HG03520 (cell line): ENCODE results near the gene EHD2.
"Not testable (repeated sequence)": the region's sequence is repeated elsewhere in the genome, so short reads cannot be mapped to it uniquely, and the experiment has no call there.

Experiments
- ATAC-seq: cut with Tn5 transposase; IDR thresholded peaks from one replicate; pipeline ENCODE4 v1.9.1; 2021; ENCODE audit warnings: mild to moderate bottlenecking, moderate library complexity; ENCODE audit not compliant: unreplicated experiment

The EHD2 gene

DNA sequence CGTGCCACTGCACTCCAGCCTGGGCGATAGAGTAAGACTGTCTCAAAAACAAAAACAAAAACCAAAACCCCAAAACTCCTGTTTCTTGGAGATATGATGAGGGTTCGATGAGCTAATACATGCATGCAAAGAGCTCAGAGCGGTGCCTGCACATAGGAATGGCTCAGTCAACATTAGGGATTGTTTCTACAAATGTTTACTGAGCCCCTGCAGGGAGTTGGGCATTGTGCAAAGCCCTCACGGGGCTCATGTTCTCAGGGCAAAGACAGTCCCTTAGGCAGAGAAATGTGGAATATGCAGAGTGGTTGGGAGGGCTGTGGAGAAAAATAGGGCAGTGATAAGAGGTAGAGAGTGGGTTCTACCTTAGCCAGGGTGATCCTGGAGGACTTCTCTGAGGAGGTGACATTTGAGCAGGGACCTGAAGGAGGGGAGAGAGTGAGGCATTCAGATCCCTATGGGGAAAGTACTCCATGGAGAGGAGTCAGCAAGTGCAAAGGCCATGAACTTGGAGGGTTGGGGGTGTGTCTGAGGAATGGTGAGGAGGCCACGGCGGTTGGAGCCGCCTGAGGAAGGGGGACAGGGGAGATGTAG, 1.5 kb upstream of the EHD2 start:
- no peak for ATAC-seq

DNA sequence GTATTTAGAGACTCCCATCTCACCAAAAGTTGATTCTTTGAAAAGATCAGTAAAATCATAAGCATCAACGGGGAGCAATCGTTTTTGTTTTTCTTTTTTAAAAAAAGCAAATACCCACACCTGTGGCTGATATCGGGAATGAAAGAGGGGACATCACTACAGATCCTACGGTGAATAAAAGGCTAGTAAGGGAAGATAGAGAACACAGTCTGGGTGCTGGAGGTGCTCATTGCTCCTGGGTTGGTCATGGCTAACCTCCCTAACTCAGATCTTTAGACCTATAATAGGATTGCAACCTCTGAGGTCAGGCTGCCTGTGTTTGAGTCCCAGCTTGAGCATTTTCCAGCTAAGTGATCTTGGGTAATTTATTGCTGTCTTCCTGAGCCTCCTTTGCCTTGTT, 1.1 kb downstream of the EHD2 start:
- no peak for ATAC-seq

DNA sequence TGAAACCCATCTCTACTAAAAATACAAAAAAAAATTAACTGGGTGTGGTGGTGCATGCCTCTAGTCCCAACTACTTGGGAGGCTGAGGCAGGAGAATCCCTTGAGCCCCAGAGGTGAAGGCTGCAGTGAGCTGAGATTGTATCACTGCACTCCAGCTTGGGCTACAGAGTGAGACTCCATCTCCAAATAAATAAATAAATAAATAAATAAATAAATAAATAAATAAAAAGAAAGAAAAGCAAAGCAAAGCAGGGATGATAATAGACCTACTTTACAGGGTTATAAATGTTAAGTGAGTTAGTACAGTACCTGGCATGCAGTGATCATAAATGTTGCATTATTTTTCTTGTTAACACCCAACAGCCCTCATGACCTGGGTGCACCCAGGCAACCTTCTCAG, 1.6 kb downstream of the EHD2 start:
- ATAC-seq = not testable (repeated sequence)

DNA sequence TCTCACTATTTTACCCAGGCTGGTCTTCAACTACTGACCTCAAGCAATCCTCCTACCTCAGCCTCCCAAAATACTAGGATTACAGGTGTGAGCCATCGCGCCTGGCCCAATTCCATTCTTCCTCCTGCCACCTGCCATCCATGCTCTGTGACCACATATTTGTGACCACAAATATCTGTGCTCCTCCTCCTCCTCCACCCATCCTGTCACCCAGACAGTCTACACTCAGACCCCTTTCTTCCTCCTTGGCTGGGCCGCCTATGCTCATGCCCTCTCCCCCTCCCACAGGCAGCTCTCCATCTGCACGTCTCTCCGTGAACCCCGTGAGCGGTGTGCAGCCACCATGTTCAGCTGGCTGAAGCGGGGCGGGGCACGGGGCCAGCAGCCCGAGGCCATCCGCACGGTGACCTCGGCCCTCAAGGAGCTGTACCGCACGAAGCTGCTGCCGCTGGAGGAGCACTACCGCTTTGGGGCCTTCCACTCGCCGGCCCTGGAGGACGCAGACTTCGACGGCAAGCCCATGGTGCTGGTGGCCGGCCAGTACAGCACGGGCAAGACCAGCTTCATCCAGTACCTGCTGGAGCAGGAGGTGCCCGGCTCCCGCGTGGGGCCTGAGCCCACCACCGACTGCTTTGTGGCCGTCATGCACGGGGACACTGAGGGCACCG, 3.2 kb downstream of the EHD2 start:
- ATAC-seq = no peak

DNA sequence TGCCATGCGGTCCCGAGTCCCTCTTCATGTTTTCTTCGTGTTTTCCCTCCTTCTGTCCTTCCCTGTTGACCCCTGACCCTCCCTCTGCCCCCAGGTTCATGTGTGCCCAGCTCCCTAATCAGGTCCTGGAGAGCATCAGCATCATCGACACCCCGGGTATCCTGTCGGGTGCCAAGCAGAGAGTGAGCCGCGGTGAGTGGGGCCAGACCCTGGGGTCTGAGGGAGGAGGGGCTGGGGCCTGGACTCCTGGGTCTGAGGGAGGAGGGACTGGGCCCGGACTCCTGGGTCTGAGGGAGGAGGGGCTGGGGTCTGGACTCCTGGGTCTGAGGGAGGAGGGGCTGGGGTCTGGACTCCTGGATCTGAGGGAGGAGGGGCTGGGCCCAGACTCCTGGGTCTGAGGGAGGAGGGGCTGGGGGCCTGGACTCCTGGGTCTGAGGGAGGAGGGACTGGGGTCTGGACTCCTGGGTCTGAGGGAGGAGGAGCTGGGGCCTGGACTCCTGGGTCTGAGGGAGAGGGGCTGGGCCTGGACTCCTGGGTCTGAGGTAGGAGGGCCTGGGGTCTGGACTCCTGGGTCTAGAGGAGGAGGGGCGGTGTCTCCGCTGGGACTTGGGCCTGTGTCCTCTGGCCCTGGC, 5.3 kb downstream of the EHD2 start:
- not testable (repeated sequence) for ATAC-seq

DNA sequence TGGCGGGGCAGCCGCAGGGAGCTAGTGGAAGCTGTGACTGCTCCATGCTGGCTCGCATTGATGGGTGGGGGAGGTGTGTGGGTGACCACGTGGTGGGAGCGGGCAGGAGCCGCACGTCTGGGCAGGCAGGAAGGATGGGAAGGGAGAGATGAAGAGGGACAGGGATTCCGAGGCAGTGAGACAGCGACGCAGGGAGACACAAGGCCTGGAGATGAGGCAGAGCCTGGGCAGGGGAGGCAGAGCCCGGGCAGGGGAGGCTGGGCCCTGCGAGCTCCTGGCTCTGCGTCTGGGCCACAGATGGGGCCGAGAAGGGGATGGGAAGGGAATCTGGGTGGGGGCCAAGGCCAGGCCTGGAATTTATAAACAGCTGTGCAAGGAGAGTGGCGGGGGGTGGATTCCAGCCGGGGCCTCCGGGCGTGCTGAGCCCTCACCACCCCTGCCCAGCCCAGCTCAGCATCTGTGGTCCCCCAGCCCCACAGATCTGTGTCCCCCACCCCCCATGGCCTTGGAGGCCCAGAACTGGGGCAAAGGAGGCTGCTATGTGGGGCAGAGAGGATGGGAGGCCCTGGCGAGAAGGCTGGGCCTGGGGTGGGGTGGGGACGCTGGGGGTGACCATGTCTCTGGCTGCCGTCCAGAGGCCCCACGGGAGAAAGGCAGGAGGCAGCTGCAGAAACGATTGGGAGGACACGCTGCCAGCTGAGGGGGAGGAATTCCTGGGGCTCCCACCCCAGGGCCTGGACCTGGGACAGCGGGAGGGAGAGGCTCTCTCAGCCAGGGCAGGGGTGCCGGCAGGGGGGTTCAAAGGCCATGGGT, 6.0 kb downstream of the EHD2 start:
- ATAC-seq = no peak

DNA sequence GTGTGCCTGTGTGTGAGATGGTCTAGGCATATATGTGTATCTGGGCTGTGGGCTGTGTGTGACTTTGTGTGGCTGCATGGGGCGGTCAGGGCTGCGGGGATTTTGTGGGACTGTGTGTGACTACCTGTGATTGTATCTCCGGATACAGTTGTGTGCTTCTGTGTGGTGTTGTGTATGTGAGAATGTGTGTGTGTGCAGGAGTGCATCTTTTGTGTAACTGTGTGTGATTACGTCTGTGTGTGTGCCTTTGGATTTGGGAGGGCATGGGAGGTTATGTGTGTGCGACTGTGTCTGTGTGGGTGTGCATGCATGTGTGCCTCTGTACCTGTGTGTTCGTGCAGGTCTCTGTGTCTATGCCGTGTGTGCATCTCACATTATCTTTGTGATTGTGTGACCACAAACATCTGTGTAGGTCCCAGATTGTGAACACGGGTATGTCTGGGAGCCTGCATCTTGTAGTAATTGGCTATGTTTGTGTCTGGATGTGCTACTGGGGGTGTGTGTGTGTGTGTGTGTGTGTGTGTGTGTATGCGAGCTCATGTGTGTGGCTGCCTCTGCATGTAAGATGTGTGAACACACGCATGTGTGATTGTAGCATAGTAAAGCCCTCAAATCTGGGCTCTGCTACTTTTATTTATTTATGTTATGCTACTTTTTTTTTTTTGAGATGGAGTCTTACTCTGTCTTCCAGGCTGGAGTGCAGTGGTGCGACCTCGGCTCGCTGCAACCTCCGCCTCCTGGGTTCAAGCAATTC, 7.6 kb downstream of the EHD2 start:
- no peak for ATAC-seq

DNA sequence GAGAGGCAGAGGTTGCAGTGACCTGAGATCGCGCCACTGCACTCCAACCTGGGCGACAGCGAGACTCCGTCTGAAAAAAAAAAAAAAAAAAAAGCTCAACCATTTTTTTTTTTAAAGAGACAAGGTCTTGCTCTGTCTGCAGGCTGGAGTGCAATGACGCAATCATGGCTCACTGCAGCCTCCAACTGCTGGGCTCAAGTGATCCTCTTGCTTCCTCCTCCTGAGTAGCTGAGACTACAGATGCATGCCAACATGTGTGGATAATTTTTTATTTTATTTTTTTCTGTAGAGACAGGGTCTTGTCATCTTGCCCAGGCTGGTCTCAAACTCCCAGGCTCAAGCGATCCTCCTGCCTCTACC, 10.3 kb downstream of the EHD2 start:
- ATAC-seq = no peak

DNA sequence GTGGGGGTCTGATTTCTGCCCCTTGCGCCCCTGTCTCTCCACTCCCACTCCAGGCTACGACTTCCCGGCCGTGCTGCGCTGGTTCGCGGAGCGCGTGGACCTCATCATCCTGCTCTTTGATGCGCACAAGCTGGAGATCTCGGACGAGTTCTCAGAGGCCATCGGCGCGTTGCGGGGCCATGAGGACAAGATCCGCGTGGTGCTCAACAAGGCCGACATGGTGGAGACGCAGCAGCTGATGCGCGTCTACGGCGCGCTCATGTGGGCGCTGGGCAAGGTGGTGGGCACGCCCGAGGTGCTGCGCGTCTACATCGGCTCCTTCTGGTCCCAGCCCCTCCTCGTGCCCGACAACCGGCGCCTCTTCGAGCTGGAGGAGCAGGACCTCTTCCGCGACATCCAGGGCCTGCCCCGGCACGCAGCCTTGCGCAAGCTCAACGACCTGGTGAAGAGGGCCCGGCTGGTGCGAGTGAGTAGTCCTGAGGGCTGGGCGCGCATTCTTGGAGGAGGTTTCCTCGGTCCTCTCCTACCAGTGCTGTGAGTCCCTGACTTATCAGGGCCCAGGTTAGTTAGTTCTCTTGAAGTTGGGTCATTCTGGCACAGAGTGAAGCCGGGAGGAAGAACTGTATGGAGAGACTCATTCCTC, 12.7 kb downstream of the EHD2 start:
- ATAC-seq = no peak

DNA sequence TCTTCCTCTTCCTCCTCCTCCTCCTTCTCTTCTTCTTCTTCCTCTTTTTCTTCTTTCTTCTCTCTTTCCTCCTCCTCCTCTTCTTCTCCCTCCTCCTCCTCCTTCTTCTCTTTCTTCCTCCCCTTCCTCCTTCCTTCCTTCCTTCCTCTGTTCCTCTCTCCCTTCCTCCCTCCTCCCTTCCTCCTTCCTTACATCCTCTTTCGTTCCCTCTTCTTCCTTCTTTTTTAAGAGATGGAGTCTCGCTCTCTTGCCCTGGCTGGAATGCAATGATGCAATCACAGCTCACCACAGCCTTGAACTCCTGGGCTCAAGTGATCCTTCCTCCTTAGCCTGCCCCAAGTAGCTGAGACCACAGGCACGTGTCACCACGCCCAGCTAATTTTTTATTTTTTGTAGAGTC, 13.2 kb downstream of the EHD2 start:
- ATAC-seq = no peak

DNA sequence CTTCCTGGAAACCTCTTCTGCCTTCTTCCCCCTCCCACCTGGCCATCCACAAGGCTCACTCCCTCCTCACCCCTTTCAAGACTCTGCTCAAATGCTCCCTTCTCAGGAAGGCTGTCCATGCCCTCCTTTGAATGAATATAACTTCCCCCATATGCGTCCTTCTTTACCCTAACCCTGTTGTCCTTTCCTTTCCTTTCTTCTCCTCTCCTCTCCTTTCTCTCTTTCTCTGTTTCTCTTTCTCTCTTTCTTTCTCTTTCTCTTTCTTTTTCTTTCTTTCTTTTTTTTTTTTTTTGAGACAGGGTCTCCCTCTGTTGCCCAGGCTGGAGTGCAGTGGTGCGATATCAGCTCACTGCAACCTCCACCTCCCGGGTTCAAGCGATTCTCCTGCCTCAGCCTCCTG, 15.1 kb downstream of the EHD2 start:
- ATAC-seq = not testable (repeated sequence)

DNA sequence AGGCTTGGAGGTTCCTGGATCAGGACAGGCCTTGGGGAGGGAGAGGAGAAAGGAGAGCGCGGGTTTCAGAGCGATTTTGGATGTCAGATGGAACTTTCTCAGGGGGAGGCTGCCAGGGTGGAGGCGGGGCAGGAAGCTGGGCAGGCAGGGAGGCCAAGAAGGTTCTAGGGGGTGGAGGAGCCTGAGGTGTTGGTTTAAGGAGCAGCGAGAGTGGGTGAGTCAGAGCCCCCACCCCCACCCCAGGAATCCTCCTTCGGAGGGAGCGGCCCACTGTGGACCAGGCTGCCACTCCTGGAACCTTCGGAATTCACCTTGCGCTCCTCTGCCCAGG, 16.2 kb downstream of the EHD2 start:
- no peak for ATAC-seq

DNA sequence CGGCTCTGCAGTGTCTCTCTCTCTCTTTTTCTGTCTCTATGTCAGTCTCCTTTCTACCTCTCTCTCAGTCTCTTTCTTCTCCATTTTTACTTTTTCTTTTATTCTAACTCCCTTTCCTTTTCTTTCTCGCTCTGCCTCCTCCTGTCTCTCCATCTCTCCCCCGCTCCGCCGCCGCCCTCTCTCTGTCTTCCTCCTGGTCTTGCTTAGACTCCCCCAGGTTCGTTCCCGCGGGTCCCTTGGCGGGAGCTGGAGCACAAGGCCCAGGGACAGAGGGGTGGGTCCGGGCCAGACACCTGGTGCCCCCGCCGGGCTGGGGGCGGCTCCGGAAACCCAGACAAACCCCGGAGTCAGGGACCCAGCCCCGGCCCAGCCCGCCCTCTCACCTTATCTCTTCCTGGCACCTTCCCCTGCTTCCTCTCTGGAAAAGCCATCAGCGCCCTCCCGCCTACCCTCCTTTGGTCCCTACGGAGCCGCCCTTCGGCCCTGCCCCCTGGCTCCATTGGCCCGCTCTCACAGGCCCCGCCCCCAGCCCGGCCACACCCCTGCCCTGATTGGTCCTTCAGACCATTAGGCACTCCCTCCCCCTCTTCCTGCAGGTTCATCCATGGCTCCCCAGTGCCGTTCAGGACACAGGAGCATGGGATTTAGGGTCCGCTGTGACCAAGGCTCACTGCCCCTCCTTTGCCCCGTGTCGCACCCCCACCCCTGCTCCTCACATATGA, 16.7 kb downstream of the EHD2 start:
- ATAC-seq = no peak

DNA sequence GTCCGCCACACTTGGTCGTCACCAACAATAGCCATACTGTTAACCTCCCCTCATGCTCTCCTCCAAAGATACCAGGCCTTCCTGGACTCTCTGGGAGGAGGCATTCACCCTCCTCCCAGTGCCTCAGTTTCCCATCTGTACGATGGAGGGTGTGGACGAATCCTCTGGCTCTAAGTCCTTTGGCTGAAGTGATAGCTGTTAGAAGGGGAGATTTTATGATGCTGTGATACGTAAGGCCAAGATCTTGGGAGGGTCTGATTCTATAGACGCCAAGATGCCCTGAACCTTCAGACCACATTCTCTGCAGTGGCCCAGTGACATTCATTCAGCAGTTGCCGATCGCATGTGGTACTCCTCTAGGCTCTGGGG, 17.3 kb downstream of the EHD2 start:
- no peak for ATAC-seq

DNA sequence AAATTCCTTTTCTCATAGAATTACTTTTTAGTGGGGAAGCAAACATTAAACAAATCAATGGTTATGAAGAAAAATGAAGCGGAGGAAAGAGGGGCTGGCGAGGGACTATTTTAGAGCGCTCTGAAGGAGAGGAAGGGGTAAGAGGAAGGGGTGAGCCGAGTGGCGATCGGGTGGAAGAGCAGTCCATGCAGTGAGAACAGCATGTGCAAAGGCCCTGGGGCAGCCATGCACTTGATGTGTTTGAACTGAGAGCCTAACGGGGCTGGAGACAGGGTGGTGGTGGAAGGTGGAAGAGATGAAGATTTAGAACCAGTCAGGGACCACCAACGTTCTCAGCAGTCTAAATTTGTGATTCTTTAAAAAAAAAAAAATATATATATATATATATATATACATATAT, 17.7 kb downstream of the EHD2 start:
- no peak for ATAC-seq

DNA sequence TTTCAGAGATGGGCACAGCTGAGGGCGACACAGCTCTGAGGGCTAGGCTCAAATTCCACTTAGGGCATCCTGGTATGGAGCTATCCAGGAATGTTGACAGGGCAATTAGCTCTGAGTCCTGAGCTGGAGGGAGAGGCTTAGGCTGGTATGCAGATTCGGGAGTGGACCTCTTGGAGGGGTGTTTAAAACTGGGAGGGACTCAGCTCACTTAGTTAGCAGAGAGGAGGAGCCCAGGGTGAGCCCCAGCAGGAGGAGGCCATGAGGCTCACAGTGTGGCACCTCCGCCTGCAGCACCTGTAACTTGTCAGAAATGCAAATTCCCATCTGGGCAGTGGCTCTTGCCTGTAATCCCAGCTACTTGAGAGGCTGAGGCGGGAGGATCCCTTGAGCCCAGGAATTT, 21.9 kb downstream of the EHD2 start:
- no peak for ATAC-seq

DNA sequence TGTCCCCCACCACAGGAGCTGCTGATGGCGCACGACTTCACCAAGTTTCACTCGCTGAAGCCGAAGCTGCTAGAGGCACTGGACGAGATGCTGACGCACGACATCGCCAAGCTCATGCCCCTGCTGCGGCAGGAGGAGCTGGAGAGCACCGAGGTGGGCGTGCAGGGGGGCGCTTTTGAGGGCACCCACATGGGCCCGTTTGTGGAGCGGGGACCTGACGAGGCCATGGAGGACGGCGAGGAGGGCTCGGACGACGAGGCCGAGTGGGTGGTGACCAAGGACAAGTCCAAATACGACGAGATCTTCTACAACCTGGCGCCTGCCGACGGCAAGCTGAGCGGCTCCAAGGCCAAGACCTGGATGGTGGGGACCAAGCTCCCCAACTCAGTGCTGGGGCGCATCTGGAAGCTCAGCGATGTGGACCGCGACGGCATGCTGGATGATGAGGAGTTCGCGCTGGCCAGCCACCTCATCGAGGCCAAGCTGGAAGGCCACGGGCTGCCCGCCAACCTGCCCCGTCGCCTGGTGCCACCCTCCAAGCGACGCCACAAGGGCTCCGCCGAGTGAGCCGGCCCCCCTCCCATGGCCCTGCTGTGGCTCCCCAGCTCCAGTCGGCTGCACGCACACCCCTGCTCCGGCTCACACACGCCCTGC, 27.8 kb downstream of the EHD2 start:
- ATAC-seq = no peak

DNA sequence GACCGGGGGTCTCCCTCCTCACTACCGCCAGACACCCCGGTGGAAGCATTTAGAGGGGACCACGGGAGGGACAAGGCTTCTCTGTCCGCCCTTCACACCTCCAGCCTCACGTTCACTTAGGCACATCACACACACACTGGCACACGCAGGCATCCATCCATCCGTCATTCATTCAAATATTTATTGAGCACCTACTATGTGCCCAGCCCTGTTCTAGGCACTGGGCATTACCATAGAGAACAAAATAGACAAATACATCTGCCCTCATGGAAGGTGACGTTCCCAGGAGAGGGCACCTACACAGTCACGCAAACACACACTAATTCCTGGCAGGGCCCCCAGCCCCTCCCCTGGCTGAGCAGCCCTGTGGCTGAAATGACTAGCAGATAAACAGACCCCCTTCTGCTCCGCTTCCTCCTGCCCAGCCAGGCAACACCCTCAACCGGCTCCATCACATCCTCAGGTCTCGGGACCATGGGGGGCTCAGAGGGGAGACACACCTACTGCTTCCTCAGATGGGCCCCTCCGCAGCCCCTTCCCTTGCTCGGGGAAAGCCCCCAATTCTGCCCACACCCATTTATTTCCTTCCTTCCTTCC, 28.4 kb downstream of the EHD2 start:
- no peak for ATAC-seq

DNA sequence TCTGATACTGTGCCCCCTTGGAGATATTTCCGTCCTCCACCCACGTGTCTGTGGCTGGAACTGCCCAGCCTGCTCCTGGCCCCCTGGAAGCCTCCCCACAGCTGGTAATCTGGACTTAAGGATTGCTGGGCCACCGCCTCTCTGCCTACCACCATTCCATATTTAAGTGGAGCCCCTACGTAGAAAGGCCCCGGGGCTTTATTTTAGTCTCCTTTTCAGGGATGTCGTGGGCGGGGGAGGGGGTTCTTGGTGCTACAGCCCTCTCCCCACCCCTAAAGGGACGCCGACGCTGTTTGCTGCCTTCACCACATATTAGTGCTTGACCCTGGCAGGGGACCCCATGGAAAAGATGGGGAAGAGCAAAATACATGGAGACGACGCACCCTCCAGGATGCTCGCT, 29.4 kb downstream of the EHD2 start:
- ATAC-seq = no peak
